ENCODE results near the gene AXDND1. TPM values are rescaled to one million over a fixed set of nuclear protein-coding genes. Genes with fewer than 3 reads are reported as not detected.
A peak's percentile ranks its signal among the peaks of the same experiment; 100 is the strongest.

The AXDND1 gene
- total RNA-seq, 1 donor from 2014 or later, result not detected

GRCh38 chr1:179586107-179586823 lies 220.5 kb downstream of the AXDND1 start:
- peak; percentile 71 for ATAC-seq

- no peak for ATAC-seq
These were observed 221.6 kb downstream of the AXDND1 start for GRCh38 chr1:179587336-179587735.

- ATAC-seq, result no peak
These were observed 222.8 kb downstream of the AXDND1 start for GRCh38 chr1:179588425-179589024.

GRCh38 chr1:179589509-179589908 lies 223.7 kb downstream of the AXDND1 start:
- no peak for ATAC-seq

GRCh38 chr1:179590671-179591070 lies 224.9 kb downstream of the AXDND1 start:
- no peak for ATAC-seq

- ATAC-seq, result no peak
These were observed 225.5 kb downstream of the AXDND1 start for GRCh38 chr1:179591253-179591591.

GRCh38 chr1:179591592-179592580 lies 226.1 kb downstream of the AXDND1 start, which contains the start of gene TDRD5:
Gene TDRD5 (plus strand): TSS chr1:179591832. CDS start chr1:179592616, 784 bp downstream.
- ATAC-seq, result peak; percentile 45

- ATAC-seq, result no peak
These were observed 232.9 kb downstream of the AXDND1 start for GRCh38 chr1:179598631-179599030.

GRCh38 chr1:179599623-179600249 lies 234.0 kb downstream of the AXDND1 start:
- ATAC-seq, result peak; percentile 67

GRCh38 chr1:179601093-179601492 lies 235.3 kb downstream of the AXDND1 start:
- no peak for ATAC-seq

Other genes starting within 250 kb of the AXDND1 start
- gene ABL2, start 136.3 kb upstream of the AXDND1 start, total RNA-seq, result 6.2 TPM
- gene SOAT1, start 72.2 kb upstream of the AXDND1 start, total RNA-seq, result 6.1 TPM
- gene NPHS2, start 210.0 kb downstream of the AXDND1 start, total RNA-seq, result not detected
- not detected for gene TDRD5, start 225.9 kb downstream of the AXDND1 start, total RNA-seq